ENCODE results near the gene PPP3CA. TPM values are rescaled to one million over a fixed set of nuclear protein-coding genes. Genes with fewer than 3 reads are reported as not detected.

PPP3CA gene
- total and polyA plus RNA-seq, 4 donors = 13.5 to 72.0 (median 30.7) TPM

GRCh38 chr4:101066626-101067170, 280.6 kb downstream of the PPP3CA start:
- DNase-seq (no peak), ATAC-seq (ENCODE audit: insufficient read depth, low FRiP score) (no peak)
- TF ChIP-seq, protein P1, sequence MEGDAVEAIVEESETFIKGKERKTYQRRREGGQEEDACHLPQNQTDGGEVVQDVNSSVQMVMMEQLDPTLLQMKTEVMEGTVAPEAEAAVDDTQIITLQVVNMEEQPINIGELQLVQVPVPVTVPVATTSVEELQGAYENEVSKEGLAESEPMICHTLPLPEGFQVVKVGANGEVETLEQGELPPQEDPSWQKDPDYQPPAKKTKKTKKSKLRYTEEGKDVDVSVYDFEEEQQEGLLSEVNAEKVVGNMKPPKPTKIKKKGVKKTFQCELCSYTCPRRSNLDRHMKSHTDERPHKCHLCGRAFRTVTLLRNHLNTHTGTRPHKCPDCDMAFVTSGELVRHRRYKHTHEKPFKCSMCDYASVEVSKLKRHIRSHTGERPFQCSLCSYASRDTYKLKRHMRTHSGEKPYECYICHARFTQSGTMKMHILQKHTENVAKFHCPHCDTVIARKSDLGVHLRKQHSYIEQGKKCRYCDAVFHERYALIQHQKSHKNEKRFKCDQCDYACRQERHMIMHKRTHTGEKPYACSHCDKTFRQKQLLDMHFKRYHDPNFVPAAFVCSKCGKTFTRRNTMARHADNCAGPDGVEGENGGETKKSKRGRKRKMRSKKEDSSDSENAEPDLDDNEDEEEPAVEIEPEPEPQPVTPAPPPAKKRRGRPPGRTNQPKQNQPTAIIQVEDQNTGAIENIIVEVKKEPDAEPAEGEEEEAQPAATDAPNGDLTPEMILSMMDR (IDR thresholded peaks at IDR 0.05; ENCODE audit: control extremely low read depth, extremely low read depth) = no peak
- Histone ChIP-seq H3K27ac (ENCODE audit: low read depth in 1 of 2, low read length in 1 of 2) (no peak overlapping the region), H3K36me3 (ENCODE audit: control insufficient read depth in 4 of 4, insufficient read depth in 4 of 4, low read length in 4 of 4) (peaks cover 0 to 6% (median 0%) of the 10 kb centered on the region in 4 donors), H3K27me3 (ENCODE audit: control insufficient read depth in 3 of 3, insufficient read depth in 3 of 3, low read length in 2 of 3) (no peaks in the 10 kb centered on the region), H3K9ac (ENCODE audit: insufficient read depth in 1 of 2, low read length in 2 of 2) (no peak overlapping the region), H3K4me3 (no peak overlapping the region), H3K9me3 (ENCODE audit: control insufficient read depth in 4 of 4, insufficient read depth in 3 of 4, low read length in 3 of 4) (no peaks in the 10 kb centered on the region), H3K4me1 (ENCODE audit: control insufficient read depth in 5 of 5, insufficient read depth in 5 of 5, low read length in 5 of 5) (peaks cover 0 to 4% (median 0%) of the 10 kb centered on the region in 5 donors)
- 69 to 86% methylated on average over 6 of the region's 6 CpGs for WGBS, 2 donors

DNA sequence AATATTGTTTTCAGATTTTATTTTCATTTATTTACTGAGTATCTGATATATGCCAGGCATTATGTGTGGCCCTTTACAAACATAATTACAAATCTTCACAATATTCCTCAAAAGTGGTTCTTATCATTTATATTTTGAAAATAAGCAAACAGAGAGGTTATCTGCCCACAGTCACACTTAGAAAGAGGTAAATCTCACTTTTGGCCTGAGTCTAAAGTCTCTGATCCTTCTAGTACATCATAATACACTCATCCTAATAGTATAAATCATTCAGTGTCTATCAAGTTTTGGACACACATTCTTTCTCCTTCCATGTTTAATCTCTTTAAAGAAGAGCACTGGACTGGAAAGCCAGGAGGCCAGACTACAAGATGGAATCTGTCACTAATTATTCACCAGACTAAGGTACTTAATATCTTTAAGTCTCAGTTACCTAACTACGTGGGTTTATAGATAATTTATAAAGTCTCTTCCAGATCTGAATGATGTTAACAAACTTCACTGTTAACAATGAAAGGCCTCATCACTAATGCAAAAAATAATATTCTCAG, 281.3 kb downstream of the PPP3CA start:
- no peaks in the 10 kb centered on the region for H3K27me3 ChIP-seq (ENCODE audit: control insufficient read depth in 3 of 3, insufficient read depth in 3 of 3, low read length in 2 of 3)
- no peak overlapping the region for H3K9ac ChIP-seq (ENCODE audit: insufficient read depth in 1 of 2, low read length in 2 of 2)
- 86 to 90% methylated on average over 1 of the region's 1 CpG for WGBS, 2 donors
- no peak overlapping the region for H3K4me3 ChIP-seq
- TF ChIP-seq, protein P1 (IDR thresholded peaks at IDR 0.05; ENCODE audit: control extremely low read depth, extremely low read depth) = no peak
- no peaks in the 10 kb centered on the region for H3K9me3 ChIP-seq (ENCODE audit: control insufficient read depth in 4 of 4, insufficient read depth in 3 of 4, low read length in 3 of 4)
- peaks cover 0 to 6% (median 0%) of the 10 kb centered on the region in 4 donors for H3K36me3 ChIP-seq (ENCODE audit: control insufficient read depth in 4 of 4, insufficient read depth in 4 of 4, low read length in 4 of 4)
- no peak for ATAC-seq (ENCODE audit: insufficient read depth, low FRiP score)
- DNase-seq = no peak
- peaks cover 0 to 4% (median 0%) of the 10 kb centered on the region in 5 donors for H3K4me1 ChIP-seq (ENCODE audit: control insufficient read depth in 5 of 5, insufficient read depth in 5 of 5, low read length in 5 of 5)
- H3K27ac ChIP-seq (ENCODE audit: low read depth in 1 of 2, low read length in 1 of 2) = no peak overlapping the region

- H3K9ac ChIP-seq (ENCODE audit: insufficient read depth in 1 of 2, low read length in 2 of 2) = no peak overlapping the region
- no peak overlapping the region for H3K4me3 ChIP-seq
- DNase-seq = no peak
Observed at GRCh38 chr4:101065346-101065745, 282.0 kb downstream of the PPP3CA start.

More at GRCh38 chr4:101065346-101065745, 282.0 kb downstream of the PPP3CA start:
- TF ChIP-seq, protein P1 (IDR thresholded peaks at IDR 0.05; ENCODE audit: control extremely low read depth, extremely low read depth) = no peak
- 52 to 79% methylated on average over 1 of the region's 1 CpG for WGBS, 2 donors
- H3K4me1 ChIP-seq (ENCODE audit: control insufficient read depth in 5 of 5, insufficient read depth in 5 of 5, low read length in 5 of 5) = peaks cover 0 to 4% (median 0%) of the 10 kb centered on the region in 5 donors
- H3K36me3 ChIP-seq (ENCODE audit: control insufficient read depth in 4 of 4, insufficient read depth in 4 of 4, low read length in 4 of 4) = peaks cover 0 to 6% (median 0%) of the 10 kb centered on the region in 4 donors
- no peak for ATAC-seq (ENCODE audit: insufficient read depth, low FRiP score)
- no peak overlapping the region for H3K27ac ChIP-seq (ENCODE audit: low read depth in 1 of 2, low read length in 1 of 2)
- no peaks in the 10 kb centered on the region for H3K9me3 ChIP-seq (ENCODE audit: control insufficient read depth in 4 of 4, insufficient read depth in 3 of 4, low read length in 3 of 4)
- H3K27me3 ChIP-seq (ENCODE audit: control insufficient read depth in 3 of 3, insufficient read depth in 3 of 3, low read length in 2 of 3) = no peaks in the 10 kb centered on the region
